HCT116 (cell line): ENCODE measurements around the gene GPRIN2. TPM values are rescaled to one million over a fixed set of nuclear protein-coding genes. Genes with fewer than 3 reads are reported as not detected.

ENCODE experiments used
- ATAC-seq: fragments of 200-7000 bp; cut with Tn5 transposase; 2 replicates; pipeline ENCODE4 v1.9.1; 2020; ENCODE audit warnings: mild to moderate bottlenecking, moderate library complexity
- BruUV-seq: library from RNA; stranded (reverse); fragments of 400-500 nt; replicated peaks from 2 replicates; lab custom pipeline; 2021; lab: Mats Ljungman, UMichigan
- CTCF ChIA-PET: fragments of 300-600 bp; sonication (Branson Sonifier 250); formaldehyde crosslinking; loops from one replicate; lab custom pipeline; 2021; ENCODE audit warnings: antibody characterized with exemption; lab: Charles Lee
- POLR2A ChIA-PET: fragments of 300-600, 350-600 bp; sonication (Branson Sonifier 250); formaldehyde crosslinking; loops from one replicate; lab custom pipeline; 2021; ENCODE audit warnings: antibody characterized with exemption; lab: Charles Lee
- RAD21 ChIA-PET, 2 experiments: fragments of 300-600 bp; sonication (Branson Sonifier 250); formaldehyde crosslinking; loops; one replicate each; lab custom pipeline; 2023; ENCODE audit warnings: low total read pairs in 2 of 2; ENCODE audit not compliant: uncharacterized antibody in 2 of 2, unreplicated experiment in 2 of 2, low non-redundant PET in 1 of 2; lab: Charles Lee
- DNase-seq: peaks from one replicate; pipeline ENCODE4 v3.0.0-alpha.2; 2010; ENCODE audit warnings: low read depth, low spot score
- H2AFZ ChIP-seq: fragments of 200-600 bp; shearing (Covaris generic), sonication (generic); 2 replicates; pipeline ENCODE4 v1.6.1; 2017; ENCODE audit warnings: low read depth, mixed run types, mixed read lengths, antibody characterized with exemption, low read length; ENCODE audit not compliant: poor library complexity, severe bottlenecking
- H3K27ac ChIP-seq: 2 replicates; pipeline ENCODE4 v1.5.1; 2012; ENCODE audit warnings: low read depth, low read length
- H3K27me3 ChIP-seq: fragments of 200-600 bp; sonication (generic); 2 replicates; pipeline ENCODE4 v1.6.1; 2016; ENCODE audit warnings: mixed run types, low read length, mixed read lengths; ENCODE audit not compliant: insufficient read depth
- H3K36me3 ChIP-seq, 2 experiments: fragments of 200-500 bp in 1 of 2; fragments of 200-600 bp in 1 of 2; sonication (Bioruptor generic) in 1 of 2; sonication (generic) in 1 of 2; 2 replicates each; pipeline versions ENCODE4 v1.5.1 to v1.6.1; 2014 to 2016; ENCODE audit warnings: low read length in 2 of 2, inconsistent platforms in 1 of 2, mixed read lengths in 1 of 2, mixed run types in 1 of 2; ENCODE audit not compliant: insufficient read depth in 2 of 2, control insufficient read depth in 1 of 2
- H3K4me1 ChIP-seq, 2 experiments: fragments of 200-600 bp in 1 of 2; sonication (generic) in 1 of 2; 2 replicates each; pipeline versions ENCODE4 v1.5.1 to v1.6.1; 2012 to 2017; ENCODE audit warnings: low read length in 2 of 2, inconsistent platforms in 1 of 2, mild to moderate bottlenecking in 1 of 2, mixed read lengths in 1 of 2, mixed run types in 1 of 2, moderate library complexity in 1 of 2; ENCODE audit not compliant: insufficient read depth in 2 of 2, control insufficient read depth in 1 of 2
- H3K4me2 ChIP-seq: fragments of 200-600 bp; sonication (generic); 2 replicates; pipeline ENCODE4 v1.6.1; 2017; ENCODE audit warnings: mixed run types, low read length, mixed read lengths
- H3K4me3 ChIP-seq, 2 experiments: fragments of 200-600 bp in 1 of 2; sonication (generic) in 1 of 2; replicated peaks in 1 of 2; 2 replicates each; pipeline ENCODE4 v1.5.1; 2011 to 2016; ENCODE audit warnings: low read length in 2 of 2, control low read depth in 1 of 2, low read depth in 1 of 2, mild to moderate bottlenecking in 1 of 2, mixed read lengths in 1 of 2, mixed run types in 1 of 2
- H3K79me2 ChIP-seq: fragments of 200-600 bp; sonication (generic); 2 replicates; pipeline ENCODE4 v1.6.1; 2017; ENCODE audit warnings: mild to moderate bottlenecking, mixed run types, low read length, moderate library complexity, mixed read lengths; ENCODE audit not compliant: insufficient read depth
- H3K9ac ChIP-seq: fragments of 200-600 bp; sonication (generic); 2 replicates; pipeline ENCODE4 v1.6.1; 2016; ENCODE audit warnings: low read length, mixed read lengths
- H3K9me2 ChIP-seq: fragments of 200-600 bp; sonication (generic), shearing (Covaris generic); 2 replicates; pipeline ENCODE4 v1.6.1; 2017; ENCODE audit warnings: mixed run types, mild to moderate bottlenecking, moderate library complexity; ENCODE audit not compliant: insufficient read depth
- H3K9me3 ChIP-seq, 2 experiments: fragments of 200-500 bp in 1 of 2; fragments of 200-600 bp in 1 of 2; sonication (Bioruptor generic) in 1 of 2; sonication (generic) in 1 of 2; 2 replicates each; pipeline ENCODE4 v1.6.1; 2014 to 2017; ENCODE audit warnings: low read length in 2 of 2, mixed read lengths in 2 of 2, inconsistent platforms in 1 of 2, low read depth in 1 of 2, mild to moderate bottlenecking in 1 of 2, mixed run types in 1 of 2, moderate library complexity in 1 of 2; ENCODE audit not compliant: control insufficient read depth in 1 of 2, insufficient read depth in 1 of 2
- H4K20me1 ChIP-seq: fragments of 200-600 bp; sonication (generic), shearing (Covaris generic); 2 replicates; pipeline ENCODE4 v1.6.1; 2017; ENCODE audit warnings: mixed run types, mild to moderate bottlenecking, moderate library complexity; ENCODE audit not compliant: insufficient read depth
- ATF3 ChIP-seq: IDR thresholded peaks from 2 replicates; pipeline ENCODE4 v1.6.1; 2012
- CBX3 ChIP-seq: IDR thresholded peaks from 2 replicates; pipeline ENCODE4 v1.6.1; 2012; ENCODE audit warnings: low read depth
- EZH2 ChIP-seq: fragments of 200-600 bp; sonication (generic); IDR thresholded peaks from 2 replicates; pipeline ENCODE4 v1.6.1; 2017; ENCODE audit warnings: antibody characterized with exemption, mixed run types
- EZH2phosphoT487 ChIP-seq: fragments of 200-600 bp; IDR thresholded peaks from 2 replicates; pipeline ENCODE4 v1.6.1; 2018; ENCODE audit warnings: antibody characterized with exemption, borderline replicate concordance
- POLR2A ChIP-seq: IDR thresholded peaks from 2 replicates; pipeline ENCODE4 v1.7.0; 2011; ENCODE audit warnings: borderline replicate concordance; ENCODE audit not compliant: insufficient read depth, insufficient read length; ENCODE audit errors: extremely low read depth
- RAD21 ChIP-seq: IDR thresholded peaks from 2 replicates; pipeline ENCODE4 v1.6.1; 2012; ENCODE audit warnings: low read depth, mild to moderate bottlenecking
- REST ChIP-seq: IDR thresholded peaks from 2 replicates; pipeline ENCODE4 v1.6.1; 2012; ENCODE audit warnings: low read depth
- SIN3A ChIP-seq: IDR thresholded peaks from 2 replicates; pipeline ENCODE4 v1.6.1; 2012; ENCODE audit warnings: low read depth
- SP1 ChIP-seq: IDR thresholded peaks from 2 replicates; pipeline ENCODE4 v1.6.1; 2012; ENCODE audit warnings: low read depth
- ZFX ChIP-seq: fragments of 450-650 bp; IDR thresholded peaks from 2 replicates; pipeline ENCODE4 v1.6.1; 2017
- ZNF274 ChIP-seq: fragments of 200-500 bp; sonication (Bioruptor generic); IDR thresholded peaks from 2 replicates; pipeline ENCODE4 v1.6.1; 2014; ENCODE audit warnings: mild to moderate bottlenecking, low read depth, low read length, inconsistent platforms
- intact Hi-C: fragments of 100-400 bp; cut with micrococcal nuclease; formaldehyde crosslinking; loops from 2 replicates; pipeline ENCODE4 v1.10.0; 2022
- total RNA-seq: library from RNA; stranded (reverse); gene quantifications from one replicate; pipeline ENCODE4 v1.2.1, GENCODE V29; 2021; ENCODE audit not compliant: unreplicated experiment
- TF ChIP-seq, protein P1 (sequence below), 3 experiments: fragments of 200-600 bp in 1 of 3; sonication (generic) in 1 of 3; IDR thresholded peaks in 2 of 3; conservative IDR thresholded peaks in 1 of 3; 2 replicates each; pipeline ENCODE4 v1.5.1; 2012 to 2017; ENCODE audit warnings: low read depth in 2 of 3, low read length in 2 of 3, antibody characterized with exemption in 1 of 3, borderline replicate concordance in 1 of 3, control low read depth in 1 of 3, mild to moderate bottlenecking in 1 of 3, mixed read lengths in 1 of 3, mixed run types in 1 of 3, moderate library complexity in 1 of 3; ENCODE audit not compliant: insufficient read depth in 1 of 3
- TF ChIP-seq, protein P2 (sequence below): IDR thresholded peaks from 2 replicates; pipeline ENCODE4 v1.6.1; 2011; ENCODE audit warnings: mild to moderate bottlenecking, low read length, moderate library complexity; ENCODE audit not compliant: insufficient replicate concordance; ENCODE audit errors: extremely low read depth

The GPRIN2 gene
- total RNA-seq, 1 experiment from 2014 or later: 1.7 TPM

GRCh38 chr10:46516660-46517416, 39.6 kb downstream of the GPRIN2 start (continued):
- TF ChIP-seq, protein P1, sequence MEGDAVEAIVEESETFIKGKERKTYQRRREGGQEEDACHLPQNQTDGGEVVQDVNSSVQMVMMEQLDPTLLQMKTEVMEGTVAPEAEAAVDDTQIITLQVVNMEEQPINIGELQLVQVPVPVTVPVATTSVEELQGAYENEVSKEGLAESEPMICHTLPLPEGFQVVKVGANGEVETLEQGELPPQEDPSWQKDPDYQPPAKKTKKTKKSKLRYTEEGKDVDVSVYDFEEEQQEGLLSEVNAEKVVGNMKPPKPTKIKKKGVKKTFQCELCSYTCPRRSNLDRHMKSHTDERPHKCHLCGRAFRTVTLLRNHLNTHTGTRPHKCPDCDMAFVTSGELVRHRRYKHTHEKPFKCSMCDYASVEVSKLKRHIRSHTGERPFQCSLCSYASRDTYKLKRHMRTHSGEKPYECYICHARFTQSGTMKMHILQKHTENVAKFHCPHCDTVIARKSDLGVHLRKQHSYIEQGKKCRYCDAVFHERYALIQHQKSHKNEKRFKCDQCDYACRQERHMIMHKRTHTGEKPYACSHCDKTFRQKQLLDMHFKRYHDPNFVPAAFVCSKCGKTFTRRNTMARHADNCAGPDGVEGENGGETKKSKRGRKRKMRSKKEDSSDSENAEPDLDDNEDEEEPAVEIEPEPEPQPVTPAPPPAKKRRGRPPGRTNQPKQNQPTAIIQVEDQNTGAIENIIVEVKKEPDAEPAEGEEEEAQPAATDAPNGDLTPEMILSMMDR (IDR thresholded peaks at IDR 0.05 in 2 of 3, conservative IDR thresholded peaks at IDR 0.05 in 1 of 3; ENCODE audit: borderline replicate concordance in 1 of 3, insufficient read depth in 1 of 3, low read depth in 2 of 3, low read length in 2 of 3): no peak
- no peak for TF ChIP-seq SP1

- DNase-seq (no peak), ATAC-seq (no peak)
- peaks cover 0 to 11% of the 10 kb centered on the region in 2 experiments; a peak in 2 of 4 replicates for H3K4me1 ChIP-seq
- no peaks in the 10 kb centered on the region for H3K79me2 ChIP-seq
- no peak overlapping the region for H3K9ac ChIP-seq
- RAD21 ChIA-PET: no interaction called here
- no peak overlapping the region for H2AFZ ChIP-seq
- CTCF ChIA-PET: interaction anchor here (0.7 kb wide), 1 partner anchor 30 kb away, joined by 3 read pairs; no protein-coding TSS in a partner anchor
- no peaks in the 10 kb centered on the region for H3K9me3 ChIP-seq
- H3K36me3 ChIP-seq: no peaks in the 10 kb centered on the region
- no peak overlapping the region for H3K4me2 ChIP-seq
- H4K20me1 ChIP-seq: no peaks in the 10 kb centered on the region
- no peak overlapping the region for H3K27ac ChIP-seq
- POLR2A ChIA-PET: no interaction called here
- intact Hi-C loops: no loop called here
- no peaks in the 10 kb centered on the region for H3K9me2 ChIP-seq
- H3K4me3 ChIP-seq: no peak overlapping the region
- no peaks in the 10 kb centered on the region for H3K27me3 ChIP-seq
- BruUV-seq: no TSS peak
- TF ChIP-seq ZNF274: no peak
- no peak for TF ChIP-seq EZH2phosphoT487
- TF ChIP-seq, protein P2, sequence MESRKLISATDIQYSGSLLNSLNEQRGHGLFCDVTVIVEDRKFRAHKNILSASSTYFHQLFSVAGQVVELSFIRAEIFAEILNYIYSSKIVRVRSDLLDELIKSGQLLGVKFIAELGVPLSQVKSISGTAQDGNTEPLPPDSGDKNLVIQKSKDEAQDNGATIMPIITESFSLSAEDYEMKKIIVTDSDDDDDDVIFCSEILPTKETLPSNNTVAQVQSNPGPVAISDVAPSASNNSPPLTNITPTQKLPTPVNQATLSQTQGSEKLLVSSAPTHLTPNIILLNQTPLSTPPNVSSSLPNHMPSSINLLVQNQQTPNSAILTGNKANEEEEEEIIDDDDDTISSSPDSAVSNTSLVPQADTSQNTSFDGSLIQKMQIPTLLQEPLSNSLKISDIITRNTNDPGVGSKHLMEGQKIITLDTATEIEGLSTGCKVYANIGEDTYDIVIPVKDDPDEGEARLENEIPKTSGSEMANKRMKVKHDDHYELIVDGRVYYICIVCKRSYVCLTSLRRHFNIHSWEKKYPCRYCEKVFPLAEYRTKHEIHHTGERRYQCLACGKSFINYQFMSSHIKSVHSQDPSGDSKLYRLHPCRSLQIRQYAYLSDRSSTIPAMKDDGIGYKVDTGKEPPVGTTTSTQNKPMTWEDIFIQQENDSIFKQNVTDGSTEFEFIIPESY: no peak
- no peak for TF ChIP-seq POLR2A
- no peak for TF ChIP-seq CBX3
- TF ChIP-seq ATF3: no peak
- no peak for TF ChIP-seq SIN3A
- no peak for TF ChIP-seq RAD21
- TF ChIP-seq ZFX: no peak
- TF ChIP-seq REST: no peak
- no peak for TF ChIP-seq EZH2
- TF ChIP-seq, protein P1 (IDR thresholded peaks at IDR 0.05 in 2 of 3, conservative IDR thresholded peaks at IDR 0.05 in 1 of 3; ENCODE audit: borderline replicate concordance in 1 of 3, insufficient read depth in 1 of 3, low read depth in 2 of 3, low read length in 2 of 3): no peak
Measured at GRCh38 chr10:46515793-46516192, 40.7 kb downstream of the GPRIN2 start.
